SH-SY5Y (cell line): ENCODE results near the gene SGCA.

Experiments
- GATA2 ChIP-seq: IDR thresholded peaks from 2 replicates; pipeline ENCODE4 v1.6.1; 2011; ENCODE audit warnings: mild to moderate bottlenecking, low read depth, low read length
- GATA3 ChIP-seq: IDR thresholded peaks from 2 replicates; pipeline ENCODE4 v1.6.1; 2011; ENCODE audit warnings: low read depth, mild to moderate bottlenecking, low read length, moderate library complexity

Gene SGCA

GRCh38 chr17:50162466-50163254, 3.1 kb upstream of the SGCA start:
- TF ChIP-seq GATA2 (no peak), GATA3 (no peak)

- no peak; the same call in 1 of the 2 replicates for TF ChIP-seq GATA2
- TF ChIP-seq GATA3: no peak
Measured at GRCh38 chr17:50163843-50164696, 1.7 kb upstream of the SGCA start.

- TF ChIP-seq GATA2 (no peak), GATA3 (no peak)
Measured at GRCh38 chr17:50164697-50164988, 1.2 kb upstream of the SGCA start.

GRCh38 chr17:50165066-50165465, 739 bp upstream of the SGCA start:
- no peak for TF ChIP-seq GATA3
- no peak for TF ChIP-seq GATA2

- TF ChIP-seq GATA2 (no peak), GATA3 (no peak)
Measured at GRCh38 chr17:50165466-50165865, 339 bp upstream of the SGCA start.

GRCh38 chr17:50166518-50167181, 845 bp downstream of the SGCA start:
- TF ChIP-seq GATA2 (no peak), GATA3 (no peak)

GRCh38 chr17:50167371-50167770, 1.6 kb downstream of the SGCA start:
- TF ChIP-seq GATA2 (no peak), GATA3 (no peak)

- TF ChIP-seq GATA2: no peak
- no peak for TF ChIP-seq GATA3
Measured at GRCh38 chr17:50168319-50168718, 2.5 kb downstream of the SGCA start.

- no peak for TF ChIP-seq GATA2
- TF ChIP-seq GATA3: no peak
Measured at GRCh38 chr17:50169121-50169764, 3.4 kb downstream of the SGCA start.

GRCh38 chr17:50169881-50170459, 4.2 kb downstream of the SGCA start:
- TF ChIP-seq GATA3 (no peak), GATA2 (no peak)

GRCh38 chr17:50170662-50171370, 5.0 kb downstream of the SGCA start:
- no peak for TF ChIP-seq GATA2
- TF ChIP-seq GATA3: no peak

GRCh38 chr17:50171371-50172071, 5.7 kb downstream of the SGCA start:
- TF ChIP-seq GATA2: no peak
- no peak for TF ChIP-seq GATA3

GRCh38 chr17:50172130-50172529, 6.3 kb downstream of the SGCA start:
- TF ChIP-seq GATA2 (no peak), GATA3 (no peak)
